C4-2B (cell line): ENCODE results near the gene NFASC.

Experiments used
- CTCF ChIP-seq: fragments of 450-650 bp; conservative IDR thresholded peaks from 2 replicates; pipeline ENCODE4 v1.5.1; 2017; ENCODE audit warnings: mild to moderate bottlenecking
- ZFX ChIP-seq: fragments of 450-650 bp; IDR thresholded peaks from 2 replicates; pipeline ENCODE4 v1.6.1; 2017

- peak; percentile 35 for TF ChIP-seq CTCF
- no peak for TF ChIP-seq ZFX
Measured at GRCh38 chr1:204826970-204827369, 43.7 kb upstream of the NFASC start.
